GM19397 (cell line): ENCODE data around the gene SBDS.
"Not testable (repeated sequence)": the region's sequence is repeated elsewhere in the genome, so short reads cannot be mapped to it uniquely, and the experiment has no call there.

Experiments used
- ATAC-seq: cut with Tn5 transposase; IDR thresholded peaks from one replicate; pipeline ENCODE4 v1.9.1; 2021; ENCODE audit warnings: mild to moderate bottlenecking, moderate library complexity; ENCODE audit not compliant: unreplicated experiment

Gene SBDS

DNA sequence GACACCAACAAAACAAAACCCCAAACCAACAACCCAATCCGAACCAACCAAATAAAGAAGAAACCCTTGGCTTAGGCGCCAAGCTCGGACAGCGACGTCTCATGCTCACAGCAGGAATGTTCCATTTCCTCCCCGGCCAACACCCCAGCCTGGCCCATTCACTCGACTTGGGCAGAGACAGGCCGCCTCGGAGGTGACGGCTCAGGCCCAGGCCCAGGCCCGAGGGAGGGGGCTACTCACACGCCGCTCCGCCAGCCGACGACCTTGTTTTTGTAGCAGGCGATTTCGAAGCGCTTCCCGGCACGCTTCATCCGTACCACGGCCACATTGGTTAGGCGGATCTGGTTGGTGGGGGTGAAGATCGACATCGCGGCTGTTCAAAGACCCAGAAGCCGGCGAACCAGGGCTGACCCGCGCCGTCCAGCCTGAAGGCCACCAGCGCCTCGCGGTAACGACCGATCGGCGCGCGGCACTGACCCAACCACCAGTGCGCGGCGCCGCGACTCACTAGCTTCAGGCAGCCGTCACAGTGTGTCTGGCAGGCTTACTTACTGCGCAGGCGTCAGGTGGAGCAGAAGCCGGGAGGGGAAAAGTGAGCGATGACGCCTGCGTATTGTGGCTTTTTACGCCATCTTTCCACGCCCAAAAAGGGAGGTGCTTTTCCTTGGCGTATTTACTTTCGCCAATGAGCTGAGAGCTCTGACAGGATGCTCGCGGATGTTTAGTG lies at the start of gene SBDS:
Gene SBDS (minus strand): TSS at position 537 of the 727 bp plus-strand sequence. CDS start 169 bp downstream, at position 368.
- peak; percentile 65 for ATAC-seq

GRCh38 chr7:67043559-67043930 lies 48.2 kb upstream of the SBDS start:
- not testable (repeated sequence) for ATAC-seq

GRCh38 chr7:67042781-67043558 lies 47.6 kb upstream of the SBDS start:
- not testable (repeated sequence) for ATAC-seq

- not testable (repeated sequence) for ATAC-seq
Observed at GRCh38 chr7:67040832-67041231, 45.4 kb upstream of the SBDS start.

GRCh38 chr7:67036432-67037395 lies 41.3 kb upstream of the SBDS start:
- ATAC-seq = not testable (repeated sequence)

DNA sequence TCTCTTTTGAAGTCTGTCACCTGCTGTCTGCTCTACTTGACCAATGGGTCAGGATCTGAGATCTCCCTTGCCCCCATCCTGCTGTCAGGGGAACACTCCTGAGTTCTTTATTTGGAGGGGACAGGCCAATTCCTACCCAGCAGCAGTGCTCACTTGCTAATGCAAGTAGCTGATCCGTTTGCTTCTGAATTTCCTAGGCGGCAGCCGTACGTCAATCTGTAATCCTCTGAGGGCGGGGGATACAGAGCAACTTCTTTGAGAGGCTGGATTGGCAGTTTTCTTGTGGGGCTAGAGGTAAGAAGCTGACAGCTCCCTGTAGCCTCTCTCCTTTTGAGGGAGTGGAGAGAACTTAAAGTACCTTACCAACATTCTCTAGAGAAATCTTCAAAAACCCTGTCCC lies 37.9 kb upstream of the SBDS start:
- ATAC-seq = no peak

GRCh38 chr7:67031685-67032084 lies 36.3 kb upstream of the SBDS start:
- ATAC-seq = not testable (repeated sequence)

DNA sequence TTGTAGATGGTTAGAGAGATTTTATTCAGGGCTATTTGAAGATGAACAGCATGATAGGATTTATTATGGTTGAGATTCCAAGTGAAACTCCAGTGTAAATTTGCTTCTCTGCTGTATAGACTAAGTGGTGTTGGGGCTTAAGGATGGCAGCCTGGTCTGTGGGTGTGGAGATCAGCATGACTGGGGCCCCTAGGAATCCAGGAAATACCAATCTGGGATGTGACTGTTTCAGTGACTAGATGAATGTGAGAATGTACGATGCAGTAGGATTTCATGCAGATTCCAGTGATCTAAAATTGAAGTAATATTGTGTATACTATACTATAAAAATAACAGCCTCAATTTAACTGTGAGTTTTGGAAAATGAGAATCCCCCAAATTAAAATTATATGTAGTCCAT lies 30.1 kb upstream of the SBDS start:
- not testable (repeated sequence) for ATAC-seq

DNA sequence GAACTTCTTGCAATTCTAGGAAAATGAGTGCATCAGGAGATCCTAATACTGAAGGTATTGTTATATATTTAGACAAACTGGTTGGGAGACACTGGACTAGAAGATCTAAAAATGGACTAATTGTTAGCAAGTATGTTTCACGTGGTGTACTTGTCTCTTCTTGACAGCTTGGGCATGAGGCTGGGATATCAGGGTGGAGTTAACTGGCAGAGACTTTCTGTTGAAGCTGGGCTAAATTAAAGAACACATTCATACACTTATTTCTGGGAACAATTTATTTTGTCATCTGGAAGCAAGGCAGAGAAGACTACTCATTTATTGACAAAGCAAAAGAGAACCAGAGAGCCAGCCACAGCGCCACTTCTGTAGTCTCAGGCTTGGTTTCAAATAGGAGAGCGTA lies 27.1 kb upstream of the SBDS start:
- ATAC-seq = no peak

- no peak for ATAC-seq
Observed at GRCh38 chr7:67021260-67021659, 25.9 kb upstream of the SBDS start.

DNA sequence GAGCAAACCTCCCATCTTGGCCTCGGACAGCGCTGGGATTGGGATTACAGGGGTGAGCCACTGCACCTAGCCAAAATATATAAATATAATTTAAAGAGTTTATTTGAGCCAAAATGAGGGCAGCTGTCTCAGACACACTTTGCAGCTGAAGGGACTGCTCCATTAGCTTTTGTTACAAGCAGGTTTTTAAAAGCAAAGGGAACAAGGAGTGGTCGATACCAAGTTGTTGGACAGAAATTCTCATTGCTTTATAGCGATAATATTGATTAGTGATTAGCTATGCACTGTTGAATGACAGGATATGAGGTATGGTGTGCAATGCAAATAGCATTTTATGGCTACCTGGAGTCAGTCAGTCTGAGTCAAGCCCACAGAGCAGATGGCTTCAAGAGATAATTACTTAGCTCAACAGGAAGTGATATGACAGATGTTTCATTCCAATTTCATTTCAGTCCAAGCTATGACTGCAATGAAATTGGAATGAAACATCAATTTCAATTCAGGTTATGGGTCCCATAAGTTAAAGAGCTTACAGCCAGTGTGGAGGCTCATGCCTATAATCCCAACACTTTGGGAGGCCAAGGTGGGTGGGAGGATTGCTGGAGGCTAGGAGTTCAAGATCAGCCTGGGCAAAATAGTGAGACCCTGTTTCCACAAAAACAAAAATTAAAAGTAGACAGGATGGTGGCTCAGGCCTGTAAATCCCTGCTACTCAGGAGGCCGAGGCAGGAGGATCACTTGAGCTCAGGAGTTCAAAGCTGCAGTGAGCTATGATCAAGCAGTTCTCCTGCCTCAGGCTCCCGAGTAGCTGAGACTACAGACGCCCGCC lies 24.4 kb upstream of the SBDS start:
- ATAC-seq = no peak

DNA sequence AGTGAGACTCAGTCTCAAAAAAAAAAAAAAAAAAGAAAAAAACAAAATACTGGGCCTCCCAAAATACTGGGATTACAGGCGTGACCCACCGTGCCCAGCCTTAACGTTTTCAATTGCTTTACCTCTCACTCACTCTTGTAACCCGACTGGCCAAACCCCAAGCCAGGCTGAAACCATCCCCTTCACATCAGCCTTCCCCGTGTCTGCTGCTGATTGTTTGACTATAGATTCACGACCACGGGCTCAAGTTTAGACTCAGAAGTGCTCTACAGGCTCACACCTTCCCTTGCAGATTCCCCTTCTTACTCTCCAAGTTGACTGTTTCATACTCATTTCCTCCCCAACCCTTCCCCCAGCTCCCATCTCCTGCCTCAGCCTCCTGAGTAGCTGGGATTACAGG lies 23.6 kb upstream of the SBDS start:
- no peak for ATAC-seq

DNA sequence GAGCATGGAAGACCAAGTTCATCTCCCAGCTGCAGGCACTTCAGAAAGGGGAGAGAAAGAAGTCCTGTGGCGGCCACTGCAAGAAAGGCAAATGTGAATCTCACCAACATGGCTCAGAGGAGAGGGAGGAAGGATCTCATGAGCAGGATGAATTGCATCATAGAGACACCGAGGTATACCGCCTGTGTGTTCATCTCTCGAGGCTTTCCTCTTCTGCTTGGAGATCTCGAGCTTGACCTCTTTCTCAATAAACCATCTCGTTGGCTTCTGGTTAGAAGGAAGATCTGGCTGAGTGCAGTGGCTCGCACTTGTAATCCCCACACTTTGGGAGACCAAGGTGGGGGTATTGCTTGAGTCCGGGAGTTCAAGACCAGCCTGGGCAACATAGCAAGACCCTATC lies 22.6 kb upstream of the SBDS start:
- not testable (repeated sequence) for ATAC-seq

GRCh38 chr7:67014076-67014622 lies 18.8 kb upstream of the SBDS start:
- ATAC-seq = not testable (repeated sequence)

- ATAC-seq = not testable (repeated sequence)
Observed at GRCh38 chr7:67009677-67010076, 14.3 kb upstream of the SBDS start.

DNA sequence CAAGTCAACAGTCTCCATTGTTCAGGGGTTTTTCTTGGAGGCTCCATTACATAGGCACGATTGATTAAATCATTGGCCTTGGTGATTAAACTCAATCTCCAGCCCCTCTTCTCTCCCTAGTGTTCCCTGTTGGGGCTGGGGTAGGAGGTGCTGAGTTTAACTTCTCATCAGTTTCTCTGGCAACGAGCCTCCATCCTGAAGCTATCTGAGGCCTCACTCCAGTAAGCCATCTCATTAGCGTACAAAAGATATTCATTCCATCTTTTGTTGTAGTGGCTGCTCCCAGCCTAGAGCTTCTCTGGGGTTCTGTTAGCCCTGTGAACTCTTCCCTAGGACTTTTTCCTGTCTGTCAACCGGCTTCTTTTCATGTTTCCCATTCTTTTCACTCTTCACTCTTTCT lies 12.9 kb upstream of the SBDS start:
- ATAC-seq = no peak

DNA sequence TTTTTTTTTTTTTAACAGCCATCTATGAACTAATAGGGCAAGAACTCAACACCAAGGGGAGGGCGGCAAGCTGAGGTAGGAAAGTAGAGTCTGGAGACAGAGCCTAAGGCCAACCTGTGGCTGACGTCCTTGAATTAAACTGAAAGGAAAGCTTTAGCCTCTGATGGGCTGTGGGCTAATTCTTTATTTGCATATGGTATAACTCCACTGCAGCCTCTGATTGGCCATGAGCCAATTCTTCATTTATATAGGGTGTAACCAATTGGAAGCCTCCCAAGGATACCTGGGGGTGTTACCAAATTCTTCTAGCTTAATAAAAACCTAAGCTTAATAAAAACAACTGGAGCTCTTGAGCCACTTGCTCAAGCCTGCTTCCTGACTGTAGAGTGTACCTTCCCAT lies 11.6 kb upstream of the SBDS start:
- no peak for ATAC-seq

- not testable (repeated sequence) for ATAC-seq
Observed at GRCh38 chr7:67004145-67004544, 8.8 kb upstream of the SBDS start.

DNA sequence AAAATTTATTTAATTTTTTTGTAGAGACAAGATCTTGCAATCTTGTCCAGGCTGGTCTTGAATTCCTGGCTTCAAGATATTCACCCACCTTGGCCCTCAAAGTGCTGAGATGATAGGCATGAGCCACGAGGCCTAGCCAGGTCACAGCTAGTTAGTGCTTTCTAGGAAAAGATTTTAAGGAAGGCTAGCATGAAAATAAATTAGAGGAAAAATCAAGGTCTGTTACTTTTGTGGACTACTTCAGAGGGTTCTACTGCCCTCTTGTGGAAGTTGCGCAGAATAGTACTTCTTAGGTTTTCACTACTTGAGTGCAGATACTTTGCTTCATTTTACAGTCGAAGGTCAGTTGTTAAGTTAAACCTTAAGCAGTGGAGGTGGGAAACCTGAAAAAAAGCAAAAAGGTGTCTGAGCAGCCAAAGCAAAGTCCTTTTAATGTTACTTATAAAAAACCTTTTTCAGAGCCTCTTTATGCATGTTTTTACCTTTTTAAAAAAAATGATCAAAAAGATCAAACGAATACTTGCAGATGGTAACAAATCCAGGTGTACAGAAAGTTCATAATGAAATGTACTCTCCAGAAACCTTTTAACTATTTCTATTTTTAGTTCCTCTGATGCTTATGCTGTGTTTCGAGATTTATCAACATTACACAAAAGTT lies 5.3 kb upstream of the SBDS start:
- ATAC-seq = not testable (repeated sequence)
